ENCODE results near the gene RANBP3L. TPM values are rescaled to one million over a fixed set of nuclear protein-coding genes. Genes with fewer than 3 reads are reported as not detected.
A peak's percentile ranks its signal among the peaks of the same experiment; 100 is the strongest.

The RANBP3L gene
- total and polyA plus RNA-seq, 4 donors = 0.33 to 9.2 (median 2.1) TPM

GRCh38 chr5:36323926-36324781, 22.5 kb upstream of the RANBP3L start:
- TF ChIP-seq YY1 (IDR thresholded peaks at IDR 0.05) (no peak), NR2F2 (IDR thresholded peaks at IDR 0.05) (peak; percentile 39), HNF4G (IDR thresholded peaks at IDR 0.05) (peak; percentile 73), GABPA (IDR thresholded peaks at IDR 0.05 in 1 of 2, conservative IDR thresholded peaks at IDR 0.05 in 1 of 2) (no peak), JUND (IDR thresholded peaks at IDR 0.05) (peak in 1 of 2 donors; percentile 45), REST (IDR thresholded peaks at IDR 0.05) (peak; percentile 98), MAX (IDR thresholded peaks at IDR 0.05) (peak; percentile 72), ZBTB33 (IDR thresholded peaks at IDR 0.05) (peak; percentile 69), RXRA (IDR thresholded peaks at IDR 0.05) (peak; percentile 88 to 89), EGR1 (IDR thresholded peaks at IDR 0.05; ENCODE audit: low read depth in 2 of 2) (no peak), SP1 (IDR thresholded peaks at IDR 0.05) (peak; percentile 89), HNF4A (conservative IDR thresholded peaks at IDR 0.05) (peak; percentile 83 to 89), FOXA1 (IDR thresholded peaks at IDR 0.05) (no peak), RAD21 (IDR thresholded peaks at IDR 0.05) (peak in 1 of 2 donors; percentile 31), ATF3 (IDR thresholded peaks at IDR 0.05) (no peak), CTCF (IDR thresholded peaks at IDR 0.05; ENCODE audit: low read depth, low read length, missing input control) (no peak), TAF1 (conservative IDR thresholded peaks at IDR 0.05) (peak; percentile 76), FOXA2 (IDR thresholded peaks at IDR 0.05) (peak; percentile 60)
- Histone ChIP-seq H3K36me3 (ENCODE audit: control insufficient read depth in 4 of 4, insufficient read depth in 3 of 4, low read depth in 1 of 4, low read length in 3 of 4) (no peaks in the 10 kb centered on the region), H3K9ac (ENCODE audit: low read depth in 1 of 2, low read length in 2 of 2) (peak overlapping the region in 1 of 2 donors; percentile 52), H3K27me3 (ENCODE audit: control insufficient read depth in 4 of 4, insufficient read depth in 4 of 4, low read length in 3 of 4) (no peaks in the 10 kb centered on the region), H3K27ac (ENCODE audit: low read depth in 1 of 2, low read length in 2 of 2) (peak overlapping the region; percentile 79 to 91), H3K4me1 (ENCODE audit: control insufficient read depth in 4 of 4, insufficient read depth in 4 of 4, low read length in 3 of 4) (peaks cover 10 to 22% (median 12%) of the 10 kb centered on the region in 4 donors), H3K9me3 (ENCODE audit: control insufficient read depth in 4 of 4, low read length in 3 of 4) (no peaks in the 10 kb centered on the region), H3K4me3 (ENCODE audit: low read depth in 1 of 3, low read length in 3 of 3) (peak overlapping the region; percentile 17 to 51 (median 43))
- WGBS = 44% methylated on average over 6 of the region's 6 CpGs
- peak; percentile 58 for DNase-seq (ENCODE audit: low spot score)

Measured in liver (tissue), 9 donors.